ENCODE data around the gene KCNA1. TPM values are rescaled to one million over a fixed set of nuclear protein-coding genes. Genes with fewer than 3 reads are reported as not detected.

Gene KCNA1
- total RNA-seq, 3 donors from 2014 or later, result 0.05 to 6.7 TPM; not detected in 1

GRCh38 chr12:4900327-4900726, 9.4 kb upstream of the KCNA1 start:
- ATAC-seq, result no peak
- TF ChIP-seq CTCF (IDR thresholded peaks at IDR 0.05), result no peak

GRCh38 chr12:4905316-4905715, 4.4 kb upstream of the KCNA1 start:
- TF ChIP-seq CTCF (IDR thresholded peaks at IDR 0.05), result no peak
- ATAC-seq, result no peak
- intact Hi-C loops (cut with DNase I, micrococcal nuclease), result no loop called here

More at GRCh38 chr12:4900327-4900726, 9.4 kb upstream of the KCNA1 start:
- H3K36me3 ChIP-seq (ENCODE audit: low read depth), result no peaks in the 10 kb centered on the region
- intact Hi-C loops (cut with DNase I, micrococcal nuclease), result no loop called here
- no peaks in the 10 kb centered on the region for H3K9me3 ChIP-seq
- no peak for DNase-seq
- no peaks in the 10 kb centered on the region for H3K4me1 ChIP-seq (ENCODE audit: low read depth)
- no peak overlapping the region for H3K4me3 ChIP-seq

DNA sequence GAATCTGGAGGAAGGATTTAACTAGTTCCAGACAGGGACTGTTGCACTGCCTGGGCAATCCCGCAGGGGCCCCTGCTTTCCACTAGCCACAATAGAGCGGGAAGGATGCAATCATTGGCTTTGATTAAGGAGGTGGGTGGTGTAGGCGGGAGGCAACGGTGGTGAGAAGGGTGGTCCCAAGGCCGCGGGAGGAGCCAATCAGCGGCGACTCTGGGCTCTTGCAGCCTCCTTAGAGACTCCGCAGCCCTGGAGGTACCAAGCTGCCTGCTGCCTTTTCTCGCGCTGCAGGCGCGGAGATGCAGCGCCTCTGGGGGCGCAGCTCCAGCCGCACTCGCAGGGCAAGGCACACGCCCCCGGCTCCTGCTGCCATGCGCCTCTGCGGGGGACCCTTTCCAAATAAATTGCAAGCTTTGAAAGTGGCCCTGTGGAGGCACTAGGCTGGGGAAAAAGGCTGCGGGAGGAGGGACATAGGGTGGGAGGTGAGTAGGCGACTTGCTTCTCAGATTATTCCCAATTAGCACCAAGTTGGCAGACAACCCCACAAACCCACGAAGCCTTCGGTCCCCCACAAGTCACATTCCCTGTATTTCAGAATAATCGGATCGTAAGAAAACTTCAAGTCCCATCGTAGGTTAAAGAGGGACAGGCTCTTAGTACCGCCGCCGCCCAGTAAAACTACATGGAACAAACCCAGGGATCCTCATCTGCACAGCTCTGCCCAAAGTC, 858 bp upstream of the KCNA1 start:
- TF ChIP-seq CTCF (IDR thresholded peaks at IDR 0.05), result no peak
- no peak for DNase-seq
- no peaks in the 10 kb centered on the region for H3K9me3 ChIP-seq
- peaks cover 3% of the 10 kb centered on the region for H3K4me1 ChIP-seq (ENCODE audit: low read depth)
- no peak overlapping the region for H3K4me3 ChIP-seq
- ATAC-seq, result no peak
- intact Hi-C loops (cut with DNase I, micrococcal nuclease), result no loop called here
- H3K36me3 ChIP-seq (ENCODE audit: low read depth), result no peaks in the 10 kb centered on the region

More at GRCh38 chr12:4905316-4905715, 4.4 kb upstream of the KCNA1 start:
- DNase-seq, result no peak
- H3K4me3 ChIP-seq, result no peak overlapping the region
- no peaks in the 10 kb centered on the region for H3K9me3 ChIP-seq
- H3K36me3 ChIP-seq (ENCODE audit: low read depth), result no peaks in the 10 kb centered on the region
- H3K4me1 ChIP-seq (ENCODE audit: low read depth), result no peaks in the 10 kb centered on the region

DNA sequence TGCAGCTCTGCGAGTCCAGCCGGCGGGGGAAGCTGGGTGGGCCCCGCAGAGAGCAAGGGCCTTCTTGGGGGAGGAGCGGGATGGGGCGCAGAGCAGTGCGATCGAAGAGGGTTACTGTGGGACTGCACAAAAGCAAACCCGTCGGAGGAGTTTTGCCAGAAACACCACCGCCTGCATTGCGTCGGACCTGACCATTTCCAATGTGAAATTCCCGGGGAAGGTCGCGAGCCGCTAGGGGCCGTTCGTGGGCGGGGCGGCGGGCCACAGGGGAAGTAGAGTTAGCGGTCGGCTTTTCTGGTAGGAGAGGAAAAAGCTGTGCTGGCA, 333 bp upstream of the KCNA1 start:
- peaks cover 3% of the 10 kb centered on the region for H3K4me1 ChIP-seq (ENCODE audit: low read depth)
- DNase-seq (no peak), ATAC-seq (no peak)
- H3K9me3 ChIP-seq, result no peaks in the 10 kb centered on the region
- no peaks in the 10 kb centered on the region for H3K36me3 ChIP-seq (ENCODE audit: low read depth)
- no peak for TF ChIP-seq CTCF (IDR thresholded peaks at IDR 0.05)
- H3K4me3 ChIP-seq, result no peak overlapping the region
- intact Hi-C loops (cut with DNase I, micrococcal nuclease), result no loop called here

DNA sequence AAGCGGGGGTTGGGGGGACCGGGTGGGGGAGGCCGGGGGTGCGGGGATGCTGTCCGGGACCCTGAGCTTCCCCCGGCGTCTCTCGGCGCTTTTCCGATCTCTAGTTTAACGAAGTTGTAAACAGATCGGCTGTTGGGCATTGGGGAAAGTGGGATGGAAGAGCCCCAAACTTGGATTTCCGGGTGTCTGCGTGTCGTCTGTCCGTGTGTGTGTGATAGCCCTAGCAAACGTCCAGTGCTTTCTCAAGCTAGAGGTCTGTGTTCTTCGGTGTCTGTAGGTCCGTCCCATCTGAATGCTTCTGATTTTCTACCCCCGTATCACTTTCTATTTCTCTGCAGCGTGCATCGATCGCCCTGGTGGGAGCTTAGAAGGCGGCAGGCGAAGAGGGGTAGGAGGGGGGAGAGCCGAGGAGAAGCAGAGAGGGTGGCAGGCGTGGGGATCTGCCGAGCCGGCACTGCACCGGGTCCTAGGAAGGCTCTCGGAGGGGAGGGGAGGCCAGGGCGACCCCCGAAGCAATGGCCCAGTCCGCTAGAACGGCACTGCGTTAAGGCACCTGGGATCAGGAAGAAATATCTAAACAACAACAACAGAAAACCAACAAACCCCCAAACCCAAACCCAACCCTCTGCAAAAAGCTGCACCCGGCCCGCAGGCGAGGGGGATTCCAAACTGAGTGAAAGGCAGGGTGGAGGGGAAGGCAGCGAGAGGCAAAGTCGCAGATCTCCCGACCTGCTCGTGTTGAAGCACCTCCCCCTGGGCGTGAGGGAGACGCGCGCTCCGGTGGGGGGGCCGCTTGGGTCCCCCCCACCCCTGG, 1.0 kb downstream of the KCNA1 start:
- no peaks in the 10 kb centered on the region for H3K36me3 ChIP-seq (ENCODE audit: low read depth)
- ATAC-seq (no peak), DNase-seq (no peak)
- no peak for TF ChIP-seq CTCF (IDR thresholded peaks at IDR 0.05)
- H3K4me3 ChIP-seq, result no peak overlapping the region
- no peaks in the 10 kb centered on the region for H3K9me3 ChIP-seq
- intact Hi-C loops (cut with DNase I, micrococcal nuclease), result no loop called here
- H3K4me1 ChIP-seq (ENCODE audit: low read depth), result peaks cover 3% of the 10 kb centered on the region

Data from mucosa of descending colon (tissue), 3 donors.